CD4-positive, alpha-beta T cell treated with Interleukin-10 for 1 hour (primary cell): ENCODE measurements around the gene LCAT.
"Not testable (repeated sequence)": the region's sequence is repeated elsewhere in the genome, so short reads cannot be mapped to it uniquely, and the experiment has no call there.

ENCODE experiments used
- DNase-seq: peaks from one replicate; pipeline ENCODE4 v3.0.0-alpha.2; 2020

Gene LCAT

GRCh38 chr16:67946966-67947558 is 3.1 kb upstream of the LCAT start:
- DNase-seq = no peak

GRCh38 chr16:67946128-67946569 is 2.2 kb upstream of the LCAT start:
- DNase-seq = no peak

GRCh38 chr16:67945392-67945933 is 1.5 kb upstream of the LCAT start:
- DNase-seq = no peak

GRCh38 chr16:67944690-67945391 is 921 bp upstream of the LCAT start:
- DNase-seq = no peak

GRCh38 chr16:67943256-67943618 is 683 bp downstream of the LCAT start:
- no peak for DNase-seq

GRCh38 chr16:67942510-67943255 is 1.2 kb downstream of the LCAT start:
- DNase-seq = no peak

GRCh38 chr16:67942200-67942509 is 1.8 kb downstream of the LCAT start:
- peak; percentile 45 for DNase-seq

GRCh38 chr16:67941469-67942199 is 2.3 kb downstream of the LCAT start:
- DNase-seq = no peak

- no peak for DNase-seq
Observed at GRCh38 chr16:67940446-67941089, 3.4 kb downstream of the LCAT start.

- DNase-seq = peak; percentile 41
Observed at GRCh38 chr16:67939507-67940445, 4.1 kb downstream of the LCAT start.

GRCh38 chr16:67937713-67938112 is 6.2 kb downstream of the LCAT start:
- DNase-seq = not testable (repeated sequence)

- peak; percentile 85 for DNase-seq
Observed at GRCh38 chr16:67936880-67937605, 6.9 kb downstream of the LCAT start.

GRCh38 chr16:67936124-67936879 is 7.6 kb downstream of the LCAT start, which contains the start of gene PSMB10:
Gene PSMB10 (minus strand): TSS chr16:67936850. CDS start chr16:67936749, 101 bp downstream.
- no peak for DNase-seq

- DNase-seq = peak; percentile 97
Observed at GRCh38 chr16:67935402-67936123, 8.4 kb downstream of the LCAT start.

- no peak for DNase-seq
Observed at GRCh38 chr16:67935101-67935401, 8.9 kb downstream of the LCAT start.

- no peak for DNase-seq
Observed at GRCh38 chr16:67934306-67935100, 9.4 kb downstream of the LCAT start.

- DNase-seq = no peak
Observed at GRCh38 chr16:67933805-67934204, 10.1 kb downstream of the LCAT start.

GRCh38 chr16:67932462-67932840 is 11.5 kb downstream of the LCAT start:
- DNase-seq = no peak
